A673 (cell line): ENCODE results near the gene SLC27A4. TPM values are rescaled to one million over a fixed set of nuclear protein-coding genes. Genes with fewer than 3 reads are reported as not detected.
A peak's percentile ranks its signal among the peaks of the same experiment; 100 is the strongest.

Experiments
- BruUV-seq: library from RNA; stranded (reverse); fragments of 400-500 nt; replicated peaks from 2 replicates; lab custom pipeline; 2021; lab: Mats Ljungman, UMichigan
- CTCF ChIA-PET: fragments of 300-600 bp; sonication (Branson Sonifier 250); formaldehyde crosslinking; loops from one replicate; lab custom pipeline; 2022; ENCODE audit warnings: antibody characterized with exemption; lab: Charles Lee
- POLR2A ChIA-PET: fragments of 300-600 bp; sonication (Branson Sonifier 250); formaldehyde crosslinking; loops from one replicate; lab custom pipeline; 2022; ENCODE audit warnings: antibody characterized with exemption; ENCODE audit not compliant: low non-redundant PET; lab: Charles Lee
- DNase-seq: peaks from one replicate; pipeline ENCODE4 v3.0.0-alpha.2; 2015; ENCODE audit warnings: low spot score
- H3K27ac ChIP-seq: fragments of 200-600 bp; sonication (generic); 2 replicates; pipeline ENCODE4 v1.5.1; 2016; ENCODE audit warnings: mixed run types, low read depth, mild to moderate bottlenecking, mixed read lengths, antibody characterized with exemption, low read length; ENCODE audit not compliant: poor library complexity, severe bottlenecking
- H3K27me3 ChIP-seq: fragments of 200-600 bp; sonication (generic); replicated peaks from 2 replicates; pipeline ENCODE4 v1.6.1; 2017; ENCODE audit warnings: mixed run types, low read depth, mild to moderate bottlenecking, mixed read lengths, antibody characterized with exemption, low read length; ENCODE audit not compliant: insufficient read depth, poor library complexity
- H3K36me3 ChIP-seq: fragments of 200-600 bp; sonication (generic); 2 replicates; pipeline ENCODE4 v1.6.1; 2016; ENCODE audit warnings: mixed run types, mild to moderate bottlenecking, mixed read lengths, antibody characterized with exemption, low read length; ENCODE audit not compliant: insufficient read depth, poor library complexity, severe bottlenecking
- H3K4me1 ChIP-seq: fragments of 200-600 bp; sonication (generic); 2 replicates; pipeline ENCODE4 v1.6.1; 2017; ENCODE audit warnings: mixed run types, mild to moderate bottlenecking, mixed read lengths, antibody characterized with exemption, low read length; ENCODE audit not compliant: insufficient read depth, poor library complexity, severe bottlenecking
- H3K4me3 ChIP-seq: fragments of 200-600 bp; sonication (generic); 2 replicates; pipeline ENCODE4 v1.5.1; 2016; ENCODE audit warnings: low read depth, mixed run types, mild to moderate bottlenecking, mixed read lengths, low read length; ENCODE audit not compliant: poor library complexity, severe bottlenecking
- H3K9me3 ChIP-seq: fragments of 200-600 bp; sonication (generic); 2 replicates; pipeline ENCODE4 v1.6.1; 2016; ENCODE audit warnings: mixed run types, low read depth, mild to moderate bottlenecking, mixed read lengths, antibody characterized with exemption, low read length; ENCODE audit not compliant: poor library complexity, severe bottlenecking
- CTCF ChIP-seq: fragments of 300-800, 200-600 bp; sonication (generic); conservative IDR thresholded peaks from 2 replicates; pipeline ENCODE4 v1.5.1; 2017; ENCODE audit warnings: low read depth, mild to moderate bottlenecking, antibody characterized with exemption, low read length, moderate library complexity, mixed read lengths
- EZH2 ChIP-seq: fragments of 200-600 bp; sonication (generic); IDR thresholded peaks from 2 replicates; pipeline ENCODE4 v1.6.1; 2017; ENCODE audit warnings: borderline replicate concordance, low read depth, mild to moderate bottlenecking, mixed read lengths, antibody characterized with exemption, low read length; ENCODE audit not compliant: poor library complexity, severe bottlenecking
- intact Hi-C: fragments of 100-400 bp; cut with micrococcal nuclease; formaldehyde crosslinking; loops from one replicate; pipeline ENCODE4 v1.10.0; 2022; ENCODE audit not compliant: unreplicated experiment
- microRNA-seq: library from miRNA; unstranded; fragments of <30 nt; microRNA quantifications from one replicate; pipeline ENCODE4 v1.2.0, GENCODE V29; 2021
- total RNA-seq: library from RNA; stranded (reverse); gene quantifications from 2 replicates; pipeline ENCODE4 v1.2.3, GENCODE V29; 2021

Gene SLC27A4
- total RNA-seq, 1 experiment from 2014 or later = 39.1 TPM

GRCh38 chr9:128409978-128410377 is 69.7 kb downstream of the SLC27A4 start:
- POLR2A ChIA-PET = interaction anchor here (0.6 kb wide), 1 partner anchor 13 kb away, joined by 5 read pairs; no protein-coding TSS in a partner anchor
- H3K4me1 ChIP-seq = no peaks in the 10 kb centered on the region
- H3K27me3 ChIP-seq = no peaks in the 10 kb centered on the region
- peak; percentile 52 for DNase-seq
- H3K4me3 ChIP-seq = no peak overlapping the region
- H3K27ac ChIP-seq = no peak overlapping the region
- no TSS peak for BruUV-seq
- no peaks in the 10 kb centered on the region for H3K9me3 ChIP-seq
- no peaks in the 10 kb centered on the region for H3K36me3 ChIP-seq
- CTCF ChIA-PET = interaction anchor here (0.5 to 3.3 kb wide), 2 partner anchors 11 to 48 kb away, joined by 4 to 27 read pairs; partner anchors contain the start of gene CERCAM
- TF ChIP-seq CTCF = peak; percentile 39
- TF ChIP-seq EZH2 = no peak
- intact Hi-C loops = loop anchor here (5.0 kb wide), 2 partner anchors 113 to 293 kb away; no protein-coding TSS in a partner anchor

Small RNAs within 50 kb of the gene (microRNA-seq; reads per million reads assigned to microRNA genes)
- not detected for gene MIR219B

Other genes with a start within 250 kb of the SLC27A4 start
- gene PTGES2, start 212.8 kb upstream of the SLC27A4 start, total RNA-seq = 120 and 122 TPM in 2 replicates
- gene LCN2, start 191.1 kb upstream of the SLC27A4 start, total RNA-seq = not detected in 2 replicates
- gene BBLN, start 180.3 kb upstream of the SLC27A4 start, total RNA-seq = 41.9 and 50.2 TPM in 2 replicates
- 158 and 161 TPM in 2 replicates for gene CIZ1, start 149.0 kb upstream of the SLC27A4 start, total RNA-seq
- gene DNM1, start 137.1 kb upstream of the SLC27A4 start, total RNA-seq = 7.6 and 11.8 TPM in 2 replicates
- gene GOLGA2, start 64.5 kb upstream of the SLC27A4 start, total RNA-seq = 87.0 and 105 TPM in 2 replicates
- 19.0 and 24.2 TPM in 2 replicates for gene SWI5, start 64.3 kb upstream of the SLC27A4 start, total RNA-seq
- 47.8 and 57.4 TPM in 2 replicates for gene TRUB2, start 18.1 kb upstream of the SLC27A4 start, total RNA-seq
- gene COQ4, start 17.7 kb upstream of the SLC27A4 start, total RNA-seq = 58.2 and 62.8 TPM in 2 replicates
- gene URM1, start 30.8 kb downstream of the SLC27A4 start, total RNA-seq = 67.0 and 84.8 TPM in 2 replicates
- 10.1 and 14.7 TPM in 2 replicates for gene CERCAM, start 80.3 kb downstream of the SLC27A4 start, total RNA-seq
- 80.6 and 83.1 TPM in 2 replicates for gene ODF2, start 115.5 kb downstream of the SLC27A4 start, total RNA-seq
- 52.1 and 52.3 TPM in 2 replicates for gene GLE1, start 164.2 kb downstream of the SLC27A4 start, total RNA-seq
- 239 and 262 TPM in 2 replicates for gene SPTAN1, start 212.1 kb downstream of the SLC27A4 start, total RNA-seq